EL (cell line): ENCODE measurements around the gene CAPG.

ENCODE experiments used
- DNase-seq: peaks from one replicate; pipeline ENCODE4 v3.0.0-alpha.2; 2016

Gene CAPG

DNA sequence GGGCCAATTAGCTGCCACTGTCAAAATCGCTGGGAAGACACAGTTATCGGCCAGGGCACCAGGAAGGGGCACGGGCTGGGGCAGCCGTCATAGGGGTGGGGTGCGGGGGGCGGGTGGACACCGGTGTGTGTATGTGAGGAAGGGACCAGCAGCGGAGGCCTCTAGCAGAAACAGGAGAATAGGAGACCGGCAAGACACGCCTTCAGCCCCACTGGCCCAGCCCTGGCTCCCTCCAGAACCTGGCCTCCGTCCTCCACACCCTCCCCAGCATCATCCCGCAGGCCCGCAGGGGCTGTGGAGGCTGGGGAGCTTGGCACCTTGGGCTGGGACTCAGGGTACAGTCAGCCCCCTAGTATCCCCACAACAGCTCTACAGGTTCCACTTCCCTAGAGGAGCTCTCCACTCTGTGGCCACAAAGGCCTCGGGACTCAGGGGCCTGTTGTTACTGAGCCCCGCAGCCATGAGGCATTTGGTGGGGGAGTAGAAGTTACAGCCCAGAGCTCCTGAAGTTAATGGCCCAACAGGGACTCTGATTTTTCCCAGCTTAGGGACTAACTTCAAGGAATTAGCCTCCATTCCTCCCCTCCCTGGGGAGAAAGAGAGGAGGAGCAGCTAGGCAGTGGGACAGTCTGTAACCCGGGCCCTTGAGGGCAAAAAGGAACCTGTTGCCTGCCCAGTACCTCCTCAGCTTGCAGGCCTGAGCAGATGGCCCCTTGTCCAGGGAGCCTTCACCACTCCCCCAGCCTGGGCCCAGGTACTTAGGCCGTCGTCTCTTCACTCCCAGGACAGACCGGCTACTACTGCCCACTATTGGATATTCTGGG is 28.2 kb upstream of the CAPG start:
- DNase-seq = no peak

DNA sequence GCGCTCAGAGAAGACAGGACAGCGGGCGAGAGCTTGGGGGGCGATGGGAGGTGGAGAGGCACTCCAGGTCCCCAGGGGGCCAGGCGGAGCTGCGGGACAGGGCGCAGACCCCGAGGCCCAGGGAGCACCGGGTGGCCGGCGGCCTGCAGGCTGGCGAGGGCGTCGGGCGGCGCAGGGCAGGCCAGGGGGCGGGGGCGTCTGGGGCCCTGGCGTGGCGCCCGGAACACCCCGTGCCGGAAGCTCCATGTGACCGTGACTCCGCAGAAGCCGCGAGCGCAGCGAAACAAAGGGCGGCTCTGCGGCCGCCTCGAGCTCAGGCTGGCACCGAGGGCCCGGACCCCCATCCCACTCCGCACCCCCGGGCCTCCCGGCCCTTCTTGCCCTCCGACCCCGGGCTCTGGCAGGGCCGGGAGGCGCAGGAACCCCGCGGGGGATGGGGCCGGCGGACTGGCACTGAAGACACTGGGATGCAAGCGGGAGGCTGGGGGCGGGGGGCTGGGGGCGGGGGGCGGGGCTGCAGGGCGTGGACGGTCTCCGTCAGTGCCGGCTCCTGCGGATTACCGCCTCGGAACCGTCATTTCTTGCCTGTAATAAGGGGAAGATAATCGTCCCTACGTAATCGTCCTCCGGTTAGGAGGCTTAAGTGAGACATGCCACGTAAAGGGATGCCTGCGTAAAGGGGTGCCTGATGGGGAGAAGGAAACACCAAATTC is 27.5 kb upstream of the CAPG start:
- DNase-seq = peak; percentile 77

DNA sequence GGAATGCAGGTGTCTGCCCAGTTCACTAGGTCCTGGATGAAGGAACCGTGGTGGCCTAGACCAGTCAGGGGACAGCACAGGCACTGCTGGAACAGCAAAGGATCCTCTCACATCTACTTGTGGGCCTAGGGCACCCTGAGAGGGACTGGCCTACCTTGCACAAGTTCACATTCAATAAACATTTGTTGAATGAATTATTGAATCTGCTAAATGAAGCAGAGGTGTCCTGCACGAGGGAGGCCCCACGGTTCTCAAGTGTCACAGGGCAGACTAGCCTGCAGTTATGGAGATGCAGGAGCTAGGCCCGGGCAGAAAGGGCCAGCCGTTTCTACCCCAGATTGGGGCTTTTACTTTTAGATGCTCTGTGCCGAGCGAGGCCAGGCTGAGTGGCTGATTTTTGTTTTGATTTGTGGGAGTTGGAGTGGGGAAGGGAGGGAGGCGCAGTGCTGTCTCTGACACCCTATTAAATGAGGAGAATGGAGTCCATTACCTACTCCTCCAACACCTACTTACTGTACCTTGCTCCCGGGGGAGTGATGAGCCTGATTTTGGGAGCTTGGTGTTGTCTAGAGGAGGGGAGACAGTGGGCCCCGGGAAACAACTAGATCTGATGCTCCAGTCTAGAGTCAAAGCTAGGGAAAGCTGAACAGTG is 26.8 kb upstream of the CAPG start:
- DNase-seq = no peak

DNA sequence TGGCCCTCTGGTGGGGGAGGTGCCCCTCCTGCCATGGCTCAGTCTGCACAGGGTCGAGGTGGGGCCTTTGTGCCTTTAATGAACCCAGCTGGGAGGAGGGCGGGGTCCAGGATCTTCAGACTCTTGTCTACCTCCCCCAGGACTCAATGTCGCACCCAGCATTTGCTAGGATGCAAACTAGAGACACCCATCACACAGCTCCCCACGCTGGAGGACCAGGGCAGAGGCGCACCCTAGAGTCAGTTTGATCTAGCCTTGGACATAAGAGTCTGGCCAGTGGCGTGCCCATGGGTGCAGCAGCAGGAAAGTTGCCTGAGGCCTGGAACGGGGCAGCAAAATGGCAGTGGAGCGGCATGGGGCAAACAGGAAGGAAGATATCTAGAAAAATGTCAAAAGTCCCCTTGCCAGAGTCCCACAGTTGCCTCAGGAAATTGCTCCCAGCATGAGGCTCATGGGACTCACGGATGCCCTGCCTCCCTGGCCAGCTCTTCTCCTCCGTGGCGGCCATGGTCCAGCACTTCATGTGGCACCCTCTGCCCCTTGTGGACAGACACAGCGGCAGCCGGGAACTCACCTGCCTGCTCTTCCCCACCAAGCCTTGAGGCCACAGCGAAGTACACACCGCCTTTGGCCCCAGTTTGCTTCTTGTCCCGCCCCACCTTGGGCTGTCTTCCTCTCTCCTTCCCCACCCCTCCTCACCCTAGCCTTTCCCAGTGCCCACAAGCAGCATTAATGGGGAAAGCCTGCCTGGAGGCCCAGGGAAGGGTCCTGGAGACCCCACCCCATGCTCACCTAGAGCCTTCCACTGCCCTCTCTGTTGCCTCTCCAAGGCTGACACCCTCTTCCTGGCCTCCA is 26.0 kb upstream of the CAPG start:
- no peak for DNase-seq

DNA sequence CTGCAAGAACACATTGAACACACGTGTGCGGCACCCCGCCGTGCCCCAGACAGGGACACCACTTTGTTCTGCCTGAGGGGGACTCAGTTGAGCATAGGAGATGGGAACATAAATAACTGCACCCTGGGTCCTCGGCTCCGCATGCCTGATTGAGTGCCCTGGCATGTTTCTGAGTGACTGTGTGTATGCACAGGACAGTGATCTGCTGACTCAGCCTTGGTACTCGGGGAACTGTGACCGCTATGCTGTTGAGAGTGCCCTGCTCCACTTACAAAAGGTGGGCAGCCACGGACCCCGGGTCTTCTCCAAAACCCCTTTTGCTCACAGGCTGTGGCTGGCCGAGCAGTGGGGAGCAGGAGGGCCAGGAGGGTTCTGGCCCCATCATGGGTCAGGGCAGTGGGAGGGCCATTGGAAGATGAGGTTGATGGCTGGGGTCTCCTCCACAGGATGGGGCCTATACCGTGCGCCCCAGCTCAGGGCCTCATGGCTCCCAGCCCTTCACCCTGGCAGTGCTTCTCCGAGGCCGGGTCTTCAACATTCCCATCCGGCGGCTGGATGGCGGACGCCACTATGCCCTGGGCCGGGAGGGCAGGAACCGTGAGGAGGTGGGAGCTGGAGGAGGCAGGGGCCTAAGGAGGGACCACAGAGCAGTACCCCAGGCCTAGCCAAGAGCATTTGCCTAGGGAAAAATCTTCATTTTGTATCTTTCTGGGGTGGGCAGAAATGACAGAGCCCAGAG is 25.2 kb upstream of the CAPG start:
- DNase-seq = no peak

DNA sequence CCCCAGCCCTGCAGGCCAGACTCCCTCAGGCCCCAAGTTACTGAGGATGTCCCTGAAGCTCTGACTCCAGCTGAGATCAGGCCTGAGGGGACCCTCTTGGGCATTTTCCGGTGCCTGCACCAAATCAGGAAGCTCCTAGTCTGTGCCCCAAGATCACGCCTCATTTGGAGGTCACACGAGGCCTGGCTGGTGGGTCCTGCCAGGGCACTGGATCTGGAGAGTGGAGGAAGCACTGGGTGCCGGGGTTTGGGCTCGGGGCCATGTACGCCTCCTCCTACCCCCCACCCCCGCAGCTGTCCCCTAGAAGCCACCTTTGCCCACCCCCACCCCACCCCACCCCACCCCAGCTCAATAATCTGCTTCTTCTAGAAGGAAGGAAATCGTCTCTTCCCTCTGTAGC is 24.5 kb upstream of the CAPG start:
- no peak for DNase-seq

DNA sequence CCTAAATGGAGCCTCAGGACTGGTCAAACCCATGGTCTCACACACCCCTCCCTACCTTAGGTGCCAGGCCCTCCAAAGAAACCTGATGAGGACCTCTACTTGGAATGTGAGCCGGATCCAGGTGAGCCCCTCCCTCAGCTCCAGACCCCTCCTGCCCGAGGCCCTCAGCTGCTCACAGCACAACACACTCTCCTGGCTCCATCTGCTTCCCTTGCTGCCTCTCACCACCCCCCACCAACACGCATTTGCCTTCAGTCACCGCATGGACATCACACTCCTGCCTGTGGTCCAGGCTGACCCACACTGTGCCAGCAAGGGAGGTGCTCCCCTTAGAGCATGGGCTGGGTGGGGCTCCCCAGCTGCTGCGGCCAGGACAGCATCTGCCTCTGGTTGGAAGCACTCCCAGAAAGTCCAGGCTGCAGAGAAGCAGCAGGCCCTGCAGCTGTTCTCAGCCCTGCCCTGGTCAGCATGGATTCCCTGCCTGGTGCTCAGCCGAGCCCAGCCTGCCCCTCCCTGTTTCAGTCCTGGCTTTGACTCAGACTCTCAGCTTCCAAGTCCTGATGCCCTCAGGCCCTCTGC is 23.4 kb upstream of the CAPG start:
- peak; percentile 84 for DNase-seq

DNA sequence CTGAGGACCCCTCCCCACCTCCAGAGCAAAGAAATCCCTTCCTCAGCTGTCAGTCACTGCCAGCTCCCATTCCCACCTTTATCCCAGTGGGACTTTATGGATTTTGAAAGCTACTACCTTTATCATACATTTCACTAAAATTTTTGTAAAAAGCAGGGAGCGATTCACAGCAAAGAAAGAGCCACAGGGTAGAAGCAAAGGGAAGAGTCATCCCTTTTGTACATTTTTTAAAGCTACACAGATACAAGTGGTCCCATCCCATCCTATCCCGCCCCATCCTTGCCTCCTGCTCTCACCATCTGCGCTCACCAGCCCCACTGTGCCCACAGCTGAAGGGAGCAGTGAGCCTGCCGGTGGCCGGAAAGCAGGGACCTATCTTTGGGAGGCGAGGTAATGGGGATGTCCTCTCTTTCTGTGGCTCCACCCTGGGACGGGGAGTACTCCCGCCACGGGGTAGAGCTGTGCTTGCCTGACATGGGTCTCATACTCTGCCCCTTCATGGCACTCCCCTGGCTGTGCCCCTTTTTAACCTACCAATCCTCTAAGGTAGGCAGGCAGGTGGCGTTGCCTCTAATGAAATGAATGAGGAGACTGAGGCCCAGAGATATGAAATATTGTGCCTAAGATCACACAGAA is 21.5 kb upstream of the CAPG start:
- DNase-seq = no peak

DNA sequence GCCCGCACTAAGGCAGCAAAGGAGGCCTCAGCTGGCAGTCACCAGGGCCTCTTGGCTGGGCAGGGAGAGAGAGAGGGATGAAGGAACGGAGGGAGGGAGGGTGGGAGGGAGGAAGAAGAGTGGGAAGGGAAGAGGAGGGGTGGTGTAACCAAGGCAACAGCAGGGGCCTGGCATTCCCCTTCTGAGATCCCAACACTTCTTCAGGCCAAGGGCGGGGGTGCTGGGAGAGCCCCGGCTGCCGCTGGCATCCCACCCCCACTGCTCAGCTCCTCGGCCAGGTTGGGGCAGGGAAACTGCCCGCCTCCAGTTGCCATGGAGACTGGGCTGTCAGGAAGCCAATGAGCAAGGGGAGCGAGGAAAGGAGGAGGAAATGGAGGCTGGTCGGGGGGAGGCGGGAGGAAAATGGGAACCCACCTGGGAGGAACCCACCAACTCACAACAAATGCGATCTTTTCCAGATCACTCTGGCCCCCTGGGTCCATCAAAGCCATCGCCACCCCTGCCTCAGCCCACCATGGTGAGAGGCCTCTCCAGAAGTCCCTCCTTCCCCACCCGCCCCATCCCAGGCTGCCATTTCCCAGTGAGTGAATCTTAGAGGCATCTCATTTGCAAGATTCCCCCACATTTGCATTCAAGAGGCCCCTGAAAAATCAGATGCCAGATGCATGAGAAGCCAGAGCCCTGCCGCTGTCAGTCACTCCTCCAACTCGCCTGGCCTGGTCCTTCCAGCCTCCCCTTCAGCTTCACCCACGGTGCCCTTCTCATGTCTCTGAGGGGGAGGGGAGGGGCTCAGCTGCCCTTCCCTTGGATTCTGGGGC is 20.8 kb upstream of the CAPG start:
- DNase-seq = no peak

DNA sequence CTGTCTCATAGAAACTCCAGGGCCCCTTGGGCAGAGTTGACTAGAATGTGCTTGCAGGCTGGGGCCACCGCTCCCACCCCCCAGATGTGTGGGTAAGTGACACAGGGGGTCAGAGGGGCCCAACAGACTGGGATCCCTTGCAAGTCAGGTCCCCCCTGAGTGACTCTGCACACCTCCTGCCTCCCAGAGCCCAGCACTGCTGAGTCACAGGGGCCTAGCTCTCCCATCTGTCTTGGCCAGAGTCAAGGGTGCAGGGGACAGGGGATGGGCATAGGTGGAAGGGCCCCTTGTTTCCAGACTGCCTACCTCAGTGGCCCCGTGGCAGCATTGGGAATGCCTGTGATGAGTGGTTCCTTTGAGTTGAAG is 19.7 kb upstream of the CAPG start:
- DNase-seq = no peak

DNA sequence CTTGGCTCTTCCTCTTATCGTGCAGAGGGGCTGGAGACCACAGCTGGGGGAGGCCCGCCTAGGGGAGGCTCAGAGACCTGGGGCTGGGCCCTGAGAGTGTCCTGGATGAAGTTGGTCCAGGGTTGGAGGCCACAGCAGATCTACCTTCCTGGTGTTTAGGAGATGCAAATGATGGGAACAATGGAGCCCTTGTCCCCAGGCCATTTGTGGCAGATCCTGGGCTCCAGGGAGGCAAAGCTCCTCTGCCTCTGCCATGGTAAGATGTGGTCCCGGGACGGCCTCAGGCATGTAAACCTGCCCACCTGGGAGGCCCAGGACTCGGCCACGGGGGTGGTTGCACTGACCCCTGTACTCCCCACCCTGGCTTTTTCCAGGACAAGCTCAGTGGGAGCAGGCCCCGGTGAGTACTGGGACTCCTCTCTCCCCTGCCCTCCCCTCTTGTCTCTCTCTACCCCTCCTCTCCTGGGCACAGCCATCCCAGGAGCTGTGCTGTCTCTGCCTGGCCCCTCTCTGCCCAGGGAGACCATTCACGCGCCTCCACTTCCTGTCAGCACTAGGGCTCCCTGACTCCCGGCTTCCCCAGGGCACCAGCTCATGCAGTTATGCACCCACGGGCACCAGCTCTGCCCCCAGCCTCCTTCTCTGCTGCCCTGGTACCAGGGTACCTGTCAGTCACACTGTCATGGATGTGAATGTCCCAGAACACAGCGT is 19.2 kb upstream of the CAPG start:
- no peak for DNase-seq

DNA sequence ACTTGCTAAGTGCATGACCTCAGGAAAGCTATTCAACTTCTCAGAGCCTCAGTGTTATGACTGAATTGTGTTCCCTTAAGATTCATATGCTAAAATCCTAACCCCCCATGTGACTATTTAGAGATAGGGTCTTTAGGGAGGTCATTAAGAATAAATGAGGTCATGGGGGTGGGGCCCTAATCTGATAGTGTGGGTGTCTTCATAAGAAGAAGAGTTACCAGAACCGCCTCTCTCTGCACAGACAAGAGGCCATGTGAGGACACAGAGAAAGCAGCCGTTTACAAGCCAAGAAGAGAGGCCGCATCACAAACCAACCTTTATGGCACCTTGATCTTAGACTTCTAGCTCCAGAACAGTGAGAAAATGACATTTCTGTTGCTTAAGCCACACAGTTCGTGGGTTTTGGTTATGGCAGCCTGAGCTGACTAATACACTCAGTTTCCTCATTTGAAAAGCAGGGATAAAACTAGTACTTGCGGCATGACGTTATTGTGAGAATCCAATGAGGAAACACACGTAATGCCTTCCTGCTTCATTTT is 18.2 kb upstream of the CAPG start:
- no peak for DNase-seq

DNA sequence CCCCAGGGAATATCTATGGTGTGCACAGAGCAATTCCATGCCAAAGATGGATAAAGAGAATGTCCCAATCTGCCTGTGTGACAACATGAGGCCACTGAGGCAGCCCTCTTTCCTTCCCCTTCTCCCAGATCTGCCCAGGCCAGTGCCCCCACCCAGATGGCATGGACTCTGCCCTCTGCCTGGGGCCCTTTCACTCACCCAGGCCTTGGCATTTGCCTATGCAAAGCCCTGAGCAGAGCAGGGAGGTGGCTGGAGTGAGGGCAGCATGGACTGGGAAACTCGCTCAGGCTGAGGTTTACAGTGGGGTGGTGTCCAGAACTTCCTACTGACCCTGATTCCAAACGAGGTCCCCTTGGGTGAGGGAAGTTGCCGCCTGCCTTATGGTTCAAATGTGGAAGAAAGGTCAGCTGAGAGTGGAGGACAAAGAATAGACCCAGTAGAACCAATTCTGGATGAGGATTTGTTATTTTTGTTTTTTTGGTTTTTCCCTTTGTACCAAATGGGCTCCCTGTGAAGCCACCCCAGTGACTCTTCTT is 17.2 kb upstream of the CAPG start:
- DNase-seq = no peak

DNA sequence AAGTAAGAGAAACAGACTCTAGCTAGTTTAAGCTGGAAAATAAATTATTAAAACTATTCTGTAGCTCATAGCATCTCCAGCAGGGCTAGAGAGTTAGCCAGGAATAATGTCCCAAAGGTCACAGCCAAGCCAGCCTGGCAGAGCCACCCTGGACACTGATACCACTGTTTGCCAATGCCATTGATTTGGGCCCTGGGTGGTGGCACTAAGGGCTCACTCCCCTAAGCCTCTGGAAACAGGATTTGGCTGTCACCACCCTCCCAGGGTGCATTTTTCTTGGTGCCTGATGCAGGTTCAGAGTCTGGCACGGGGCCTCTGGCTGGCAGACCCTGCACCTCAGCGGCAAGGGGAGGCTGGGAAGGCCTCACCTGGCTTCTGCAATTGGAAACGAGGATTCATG is 15.4 kb upstream of the CAPG start:
- DNase-seq = no peak

DNA sequence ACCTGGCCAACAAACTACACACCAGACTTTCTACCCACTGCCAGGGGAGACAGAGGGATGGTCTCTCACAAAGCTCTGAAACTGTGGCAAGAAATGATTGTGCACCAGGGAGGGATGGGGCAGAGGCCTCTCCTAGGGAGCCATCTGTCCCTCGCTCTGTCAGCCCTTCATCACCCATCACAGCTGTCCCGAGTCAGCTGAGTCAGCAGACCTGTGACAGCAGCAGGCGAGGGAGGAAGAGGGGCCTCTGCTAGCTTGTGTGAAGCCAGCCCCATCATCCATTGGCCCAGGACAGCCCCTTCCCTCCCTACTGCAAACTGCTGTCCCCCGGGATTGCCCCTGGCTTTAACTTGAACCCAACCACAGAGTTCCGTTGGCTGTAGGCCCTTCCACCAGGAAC is 13.4 kb upstream of the CAPG start:
- no peak for DNase-seq

DNA sequence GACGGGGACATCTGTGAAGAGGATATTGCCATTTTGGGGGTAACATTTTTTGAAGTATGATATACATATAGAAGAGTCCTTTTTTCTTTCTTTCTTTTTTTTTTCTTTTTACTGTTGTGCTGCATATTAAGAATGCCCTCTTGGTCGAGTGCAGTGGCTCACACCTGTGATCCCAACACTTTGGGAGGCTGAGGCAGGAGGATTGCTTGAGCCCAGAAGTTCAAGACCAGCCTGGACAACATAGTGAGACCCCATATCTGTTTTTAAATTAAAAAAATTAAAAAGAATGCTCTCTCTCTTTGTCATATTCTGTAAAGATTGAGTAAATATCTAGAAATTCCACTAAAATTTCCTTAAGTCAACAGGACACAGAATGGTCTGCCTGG is 11.9 kb upstream of the CAPG start:
- DNase-seq = no peak

DNA sequence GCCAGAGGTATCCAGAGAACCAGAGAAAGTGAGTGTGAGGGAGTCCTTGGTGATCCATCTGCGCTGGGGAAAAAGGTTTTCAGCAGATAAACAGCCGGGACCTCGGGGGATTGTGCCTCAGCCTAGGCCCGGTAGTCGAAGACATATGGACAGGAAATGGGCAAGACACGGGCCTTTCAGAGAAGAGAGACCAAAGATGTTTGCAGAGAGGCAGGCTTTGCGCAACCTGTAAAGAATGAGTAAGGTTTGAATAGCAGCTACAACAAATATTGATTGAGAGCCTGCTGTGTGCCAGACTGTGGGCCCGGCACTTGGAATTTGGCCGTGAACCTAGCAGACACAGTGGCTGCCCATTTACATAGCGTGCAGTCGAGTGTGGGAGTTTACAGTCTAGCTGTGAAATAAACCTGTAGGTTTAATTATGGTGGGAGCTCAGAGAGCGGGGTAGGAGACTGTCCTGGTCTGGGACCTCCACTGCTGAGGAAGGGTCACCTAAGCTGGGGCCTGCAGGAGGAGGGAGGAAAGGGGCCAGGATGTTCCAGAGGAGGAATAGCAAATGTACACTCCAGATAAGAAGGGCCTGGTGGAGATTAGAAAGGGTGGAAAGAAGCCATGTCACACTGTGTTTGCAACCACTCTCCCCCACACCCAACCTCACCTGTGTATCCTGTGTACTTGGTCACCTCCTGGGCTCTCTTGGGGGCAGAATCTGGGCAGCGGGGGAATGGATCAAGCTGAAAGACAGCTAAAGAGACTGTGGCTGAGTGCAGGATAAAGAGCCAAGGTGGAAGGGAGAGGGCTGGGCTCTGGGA is 11.3 kb upstream of the CAPG start:
- peak; percentile 58 for DNase-seq

DNA sequence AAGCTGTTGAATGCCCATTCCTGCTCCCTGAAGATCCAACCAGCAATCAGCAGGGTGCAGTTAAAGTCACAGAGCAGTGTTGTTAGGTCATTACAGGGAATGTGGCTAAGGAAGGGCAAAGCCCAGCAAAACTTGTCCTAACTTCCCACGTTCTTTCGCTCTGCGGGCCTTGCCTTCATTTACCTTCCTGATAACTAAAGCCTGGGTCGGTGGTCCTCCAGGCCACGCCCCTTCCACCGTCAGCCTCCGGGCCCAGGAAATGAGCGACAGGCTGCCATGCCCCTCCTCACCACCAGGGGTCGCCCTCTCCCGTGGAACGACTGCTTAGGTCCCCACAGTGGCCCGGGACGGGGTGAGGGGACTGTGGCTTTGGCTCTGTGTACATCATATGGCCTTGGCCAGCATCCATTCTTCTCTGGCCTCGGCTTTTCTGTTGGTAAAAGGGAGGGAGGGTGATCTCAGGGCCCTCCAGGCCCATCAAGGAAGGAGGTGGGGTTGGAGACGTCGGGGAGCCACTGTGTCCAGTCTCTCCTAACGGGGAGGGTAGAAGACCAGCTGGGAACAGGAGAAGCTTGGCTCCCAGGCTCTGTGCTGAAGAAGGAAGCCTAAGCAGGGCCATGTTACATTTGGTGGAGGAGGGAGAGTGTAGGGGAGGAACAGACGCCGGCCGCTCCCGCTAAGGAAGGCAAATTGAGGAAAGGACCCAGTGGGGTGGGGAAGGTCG is 10.5 kb upstream of the CAPG start:
- DNase-seq = peak; percentile 80
